G401.6 (cell line): ENCODE results near the gene CBX1.
"Not testable (repeated sequence)": the region's sequence is repeated elsewhere in the genome, so short reads cannot be mapped to it uniquely, and the experiment has no call there.

Experiments
- FAIRE-seq: peaks from 2 replicates; lab custom pipeline; 2012; peaks lifted over from hg19 to GRCh38; lab: Jason Lieb, UNC

CBX1 gene

DNA sequence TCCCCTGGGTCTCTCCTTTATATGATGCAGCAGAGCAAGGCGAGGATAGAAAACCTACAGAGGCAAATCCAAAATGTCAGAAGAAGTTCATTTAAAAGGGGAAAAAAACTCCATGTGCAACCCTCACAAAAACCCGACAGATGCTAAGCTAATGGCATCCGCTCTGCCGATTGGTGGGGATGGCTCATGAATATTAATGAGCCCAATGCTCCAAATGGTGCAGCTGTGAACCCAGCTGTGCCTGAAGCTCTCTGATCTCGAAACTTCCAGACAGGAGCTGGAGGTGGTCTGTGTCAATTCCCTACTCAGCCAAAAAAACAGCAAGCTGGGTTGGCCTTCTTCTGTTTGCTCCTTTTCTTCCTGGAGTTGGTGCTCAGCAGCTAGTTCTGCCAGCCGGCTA is 21.8 kb upstream of the CBX1 start:
- FAIRE-seq: no peak

DNA sequence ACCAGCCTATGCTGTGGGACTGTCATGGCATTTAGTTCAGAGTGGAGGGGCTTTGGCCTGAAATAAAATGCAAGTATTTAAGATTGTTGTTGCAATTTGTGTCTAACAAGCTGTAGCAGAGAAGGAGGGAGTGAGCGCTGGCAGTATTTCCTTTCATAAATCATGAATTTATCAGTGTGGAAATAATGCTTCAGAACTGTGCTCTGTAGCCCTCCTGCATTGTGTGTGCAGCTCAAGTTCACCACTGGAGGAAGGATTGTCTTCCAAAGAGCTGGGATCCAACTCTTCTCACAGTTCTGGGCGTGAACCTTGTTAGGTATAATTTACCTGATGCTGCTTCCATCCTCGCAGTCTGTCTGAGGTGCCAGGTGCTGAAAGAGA is 21.4 kb upstream of the CBX1 start:
- no peak for FAIRE-seq

DNA sequence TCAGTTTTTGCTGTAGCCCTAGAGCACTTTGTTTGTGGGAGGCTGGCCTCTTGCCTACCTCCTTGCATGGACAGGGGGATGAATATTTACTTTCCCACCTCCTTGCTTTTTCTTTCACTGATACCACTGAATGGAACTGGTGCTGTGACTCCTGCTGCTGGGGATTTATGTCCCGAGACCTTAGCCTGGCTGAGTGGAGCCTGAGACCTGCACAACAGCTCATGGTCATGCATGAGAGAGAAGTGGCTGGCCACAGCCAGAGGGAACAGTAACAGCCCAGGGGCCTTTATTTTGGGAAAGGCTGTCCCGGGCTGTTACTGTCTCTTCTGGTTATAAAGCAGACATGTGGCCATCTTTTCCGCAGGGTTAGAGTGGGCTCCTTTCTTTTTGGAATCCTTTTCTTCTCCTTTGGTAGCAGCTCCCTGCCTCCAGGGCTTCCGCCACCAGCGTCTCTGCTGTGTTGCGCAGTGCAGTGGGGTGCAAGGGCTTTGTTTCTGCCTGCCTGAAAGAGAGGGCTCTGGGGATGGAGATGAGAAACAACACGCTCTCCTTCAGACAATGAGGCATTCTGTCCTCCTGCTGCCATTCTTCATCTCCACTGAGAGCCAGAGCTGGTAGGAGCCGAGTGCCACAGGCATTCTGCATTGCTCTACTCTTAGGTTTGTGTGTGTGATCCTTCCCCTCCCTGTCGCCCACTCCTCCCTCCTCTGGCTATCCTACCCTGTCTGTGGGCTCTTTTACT is 20.8 kb upstream of the CBX1 start:
- FAIRE-seq: no peak

DNA sequence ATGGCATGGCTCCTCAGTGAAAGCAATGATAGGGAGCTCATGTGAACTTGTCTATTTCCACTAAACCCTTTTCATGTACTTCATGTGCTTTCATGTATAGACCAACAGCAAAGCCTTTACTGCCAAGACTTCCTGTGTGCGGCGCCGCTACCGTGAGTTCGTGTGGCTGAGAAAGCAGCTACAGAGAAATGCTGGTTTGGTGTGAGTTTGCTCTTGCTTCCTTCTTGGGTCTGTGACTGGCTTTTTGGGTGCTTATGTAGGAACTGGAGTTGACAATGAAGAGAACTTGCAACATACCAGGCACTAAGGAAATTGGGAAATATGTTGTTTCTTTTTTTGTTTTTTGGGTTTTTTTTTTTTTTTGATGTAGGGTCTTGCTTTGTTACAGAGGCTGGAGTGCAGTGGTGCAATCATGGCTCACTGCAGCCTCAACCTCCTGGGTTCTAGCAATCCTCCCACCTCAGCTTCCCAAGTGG is 12.0 kb upstream of the CBX1 start:
- no peak for FAIRE-seq

DNA sequence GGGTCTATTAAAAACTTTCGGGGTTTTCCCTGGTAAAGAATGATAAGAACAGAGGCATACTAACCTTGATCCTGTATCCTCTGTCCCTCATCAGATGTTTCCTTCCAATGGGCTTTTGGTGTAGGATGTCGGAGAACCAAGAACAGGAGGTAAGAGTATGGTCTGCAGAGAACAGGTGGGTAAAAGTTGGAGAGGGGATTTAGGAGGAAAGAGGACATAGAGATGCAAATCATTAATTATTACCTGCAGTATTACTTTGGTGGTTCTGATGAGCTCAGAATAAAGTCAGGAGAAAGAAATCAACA is 10.6 kb upstream of the CBX1 start:
- no peak for FAIRE-seq

DNA sequence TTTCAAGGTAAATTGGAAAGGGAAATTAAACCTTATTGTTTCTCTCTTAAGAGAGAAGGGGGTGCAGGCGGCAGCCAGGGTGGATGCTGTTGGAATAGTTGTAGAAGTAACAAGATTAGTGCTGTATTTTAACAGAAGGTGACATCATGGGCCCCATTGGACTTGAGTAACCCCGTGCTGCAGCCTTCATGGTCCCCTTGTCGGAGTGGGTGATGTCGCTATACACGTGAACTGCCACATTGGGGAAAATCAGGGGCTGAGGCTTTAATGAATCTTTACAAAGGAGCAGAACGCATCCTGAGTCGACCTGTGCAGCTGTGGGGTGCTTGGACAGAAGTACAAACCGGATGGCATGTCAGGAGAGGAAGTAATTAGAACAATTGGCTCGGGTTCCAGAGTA is 9.5 kb upstream of the CBX1 start:
- no peak for FAIRE-seq

DNA sequence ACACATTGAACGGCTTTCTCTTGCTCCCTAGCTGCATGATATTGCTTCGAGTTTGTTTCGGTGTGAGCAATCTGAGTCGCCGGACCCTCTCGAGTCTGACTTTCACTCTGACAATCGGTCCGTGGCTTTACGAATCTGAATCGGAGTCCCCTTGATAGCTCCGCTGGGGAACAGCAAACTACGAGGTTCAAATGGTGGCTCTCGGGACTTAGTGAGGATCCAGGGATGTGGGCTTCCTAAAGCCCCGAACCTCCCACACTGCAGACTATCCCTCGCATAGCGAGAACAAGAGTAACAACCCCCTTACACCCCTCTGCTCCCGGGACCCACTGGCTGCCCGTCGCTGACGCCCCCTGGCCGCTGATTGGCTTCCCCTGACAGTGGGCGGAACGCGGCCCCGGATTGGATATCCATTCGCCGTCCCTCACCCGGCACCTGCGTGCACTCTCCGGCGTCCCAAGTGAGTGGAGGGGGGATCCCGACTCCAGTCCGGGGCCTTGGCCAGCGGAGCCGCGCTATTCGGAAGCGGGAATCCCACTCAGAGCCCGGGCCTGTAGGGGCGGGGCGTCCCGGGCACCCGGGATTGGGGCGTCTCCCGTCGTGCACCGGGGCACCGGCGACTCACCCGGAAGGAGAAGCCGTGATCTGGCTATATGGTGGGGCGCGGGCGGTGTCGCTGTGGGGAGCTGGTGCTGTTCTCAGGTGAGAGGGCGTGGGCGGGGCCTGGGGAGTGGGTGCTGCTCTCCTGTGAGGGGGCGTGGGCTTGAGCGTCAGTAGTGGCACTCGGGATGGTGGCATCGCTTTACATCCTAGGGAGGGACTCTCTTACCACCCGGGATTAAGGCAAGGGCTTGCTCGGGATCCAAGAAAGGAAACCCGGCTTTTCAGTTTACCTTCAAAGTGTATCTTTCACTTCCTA is 6.1 kb upstream of the CBX1 start, which contains the start of gene SNX11:
TSS of gene SNX11 (plus strand) at position 630 of the 919 bp plus-strand sequence. CDS start 4,278 bp downstream, outside the sequence.
- peak; percentile 90 for FAIRE-seq

DNA sequence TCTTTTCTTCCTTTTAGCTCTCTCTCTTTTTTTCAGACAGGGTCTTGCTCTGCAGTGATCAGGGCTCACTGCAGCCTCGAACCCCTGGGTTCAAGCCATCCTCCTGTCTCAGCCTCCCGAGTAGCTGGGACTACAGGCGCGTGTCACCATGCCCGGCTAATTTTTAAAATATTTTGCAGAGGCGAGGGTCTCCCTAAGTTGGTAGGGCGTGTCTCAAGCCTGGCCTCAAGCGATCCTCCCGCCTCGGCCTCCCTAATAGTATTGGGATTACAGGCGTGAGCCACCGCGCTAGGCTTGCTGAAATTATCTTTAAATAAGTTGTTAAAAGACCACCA is 5.5 kb upstream of the CBX1 start:
- FAIRE-seq: no peak

DNA sequence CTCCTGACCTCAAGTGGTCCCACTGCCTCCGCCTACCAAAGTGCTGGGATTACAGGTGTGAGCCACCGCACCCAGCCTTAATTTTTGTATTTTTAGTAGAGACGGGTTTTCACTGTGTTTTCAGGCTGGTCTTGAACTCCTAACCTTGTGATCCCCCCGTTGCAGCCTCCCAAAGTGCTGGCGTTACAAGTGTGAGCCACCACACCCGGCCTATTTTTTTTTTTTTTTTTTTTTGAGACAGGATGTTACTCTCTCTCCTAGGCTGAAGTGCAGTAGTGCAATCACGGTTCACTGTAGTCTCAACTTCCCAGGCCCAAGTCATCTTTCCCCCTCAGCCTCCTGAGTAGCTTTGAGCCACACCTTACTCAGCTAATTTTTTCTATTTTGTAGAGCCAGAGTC is 3.2 kb upstream of the CBX1 start:
- FAIRE-seq: no peak

DNA sequence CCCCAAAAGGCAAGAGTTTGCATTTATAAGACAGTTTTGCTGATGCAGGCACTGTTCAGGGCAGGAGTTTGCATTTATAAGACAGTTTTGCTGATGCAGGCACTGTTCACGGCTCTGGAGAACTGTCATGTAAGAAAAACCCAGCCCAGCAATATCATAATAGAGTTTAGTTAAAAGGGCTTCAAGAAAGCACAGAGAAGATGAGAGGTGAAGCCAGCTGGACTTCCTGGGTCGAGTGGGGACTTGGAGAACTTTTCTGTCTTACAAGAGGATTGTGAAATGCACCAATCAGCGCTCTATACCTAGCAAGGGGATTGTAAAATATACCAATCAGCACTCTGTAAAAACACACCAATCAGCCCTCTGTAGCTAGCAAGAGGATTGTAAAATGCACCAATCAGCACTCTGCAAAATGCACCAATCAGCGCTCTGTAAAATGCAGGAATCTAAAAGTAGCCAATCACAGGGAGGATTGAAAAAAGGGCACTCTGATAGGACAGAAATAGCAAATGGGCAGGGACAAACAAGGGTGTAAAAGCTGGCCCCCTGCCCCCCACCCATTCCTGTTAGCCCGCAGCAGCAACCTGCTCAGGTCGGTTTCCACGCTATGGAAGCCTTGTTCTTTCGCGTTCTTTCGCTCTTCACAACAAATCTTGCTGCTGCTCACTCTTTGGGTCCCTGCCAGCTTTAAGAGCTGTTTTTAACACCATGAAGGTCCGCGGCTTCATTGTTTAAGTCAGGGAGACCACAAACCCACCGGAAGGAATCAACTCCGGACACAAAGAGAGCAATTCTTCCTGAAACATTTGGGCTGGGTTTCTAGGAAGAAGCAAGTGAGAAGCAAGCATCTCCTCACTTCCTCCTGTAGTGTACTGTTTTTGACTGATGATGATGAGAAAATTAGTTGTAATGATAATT is 1.8 kb upstream of the CBX1 start:
- FAIRE-seq: no peak

DNA sequence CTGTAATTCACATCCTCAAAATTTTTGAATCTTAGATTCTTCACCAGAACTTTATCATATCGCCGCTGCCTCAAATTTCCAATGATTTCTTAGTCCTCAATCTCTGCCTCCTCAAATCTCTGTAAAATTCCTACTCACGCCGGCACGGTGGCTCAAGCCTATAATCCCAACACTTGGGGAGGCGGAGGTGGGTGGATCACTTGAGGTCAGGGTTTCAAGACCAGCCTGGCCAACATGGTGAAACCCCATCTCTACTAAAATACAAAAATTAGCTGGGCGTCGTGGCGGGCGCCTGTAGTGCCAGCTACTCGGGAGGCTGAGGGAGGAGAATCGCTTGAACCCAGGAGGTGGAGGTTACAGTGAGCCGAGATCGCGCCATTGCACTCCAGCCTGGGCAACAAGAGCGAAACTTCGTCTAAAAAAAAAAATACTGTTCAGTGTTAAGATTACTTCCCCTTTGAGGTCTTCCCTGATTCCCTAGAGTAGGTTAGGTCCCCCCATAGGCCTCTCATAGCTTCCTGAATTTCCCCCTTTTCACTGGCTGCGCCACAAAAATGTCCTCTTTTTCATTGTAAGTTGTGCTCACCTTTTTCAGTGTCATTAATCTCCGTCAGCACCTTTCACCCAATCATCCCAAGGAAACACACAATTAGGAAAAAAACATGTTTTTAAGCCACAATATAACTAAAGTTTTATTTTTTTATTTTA is 919 bp upstream of the CBX1 start:
- FAIRE-seq: no peak

DNA sequence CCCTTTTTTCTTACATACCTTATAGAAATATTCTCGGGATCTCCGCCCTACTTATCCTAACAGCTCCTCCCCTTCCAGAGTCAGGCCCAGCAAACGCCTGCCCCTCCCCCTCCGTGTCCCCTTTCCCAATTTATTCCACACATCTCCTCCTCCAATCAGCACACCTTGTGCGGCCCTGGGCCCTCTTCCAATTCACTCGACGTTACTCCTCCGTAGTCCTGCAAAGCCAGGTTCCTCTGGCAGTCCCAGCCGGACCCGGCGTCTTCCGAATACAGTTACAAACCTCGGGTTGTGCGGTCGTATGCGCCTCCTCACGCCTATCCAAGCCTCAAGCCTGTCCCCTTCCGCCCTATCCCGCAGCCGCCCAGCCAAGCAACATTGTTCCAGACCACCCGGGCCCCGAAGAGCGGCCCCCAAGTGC is 677 bp downstream of the CBX1 start:
- FAIRE-seq: peak; percentile 67

DNA sequence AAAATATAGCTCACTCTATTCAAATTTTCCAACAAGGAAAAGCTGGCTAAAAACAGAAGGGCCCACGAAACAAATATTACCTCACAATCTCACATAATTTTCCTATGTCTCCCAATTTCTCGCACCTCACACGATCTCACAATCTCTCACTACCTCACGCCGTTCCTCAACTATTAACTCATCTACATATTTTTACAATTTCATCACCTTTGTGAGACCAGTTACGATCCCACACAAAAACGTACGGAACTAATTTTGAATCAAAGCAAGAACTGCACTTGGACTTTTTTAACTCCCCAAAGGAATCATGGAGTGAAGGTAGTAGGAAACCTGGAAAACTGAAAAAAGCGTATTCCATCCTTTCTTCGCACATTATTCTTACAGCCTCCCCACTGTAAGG is 1.1 kb downstream of the CBX1 start:
- no peak for FAIRE-seq

DNA sequence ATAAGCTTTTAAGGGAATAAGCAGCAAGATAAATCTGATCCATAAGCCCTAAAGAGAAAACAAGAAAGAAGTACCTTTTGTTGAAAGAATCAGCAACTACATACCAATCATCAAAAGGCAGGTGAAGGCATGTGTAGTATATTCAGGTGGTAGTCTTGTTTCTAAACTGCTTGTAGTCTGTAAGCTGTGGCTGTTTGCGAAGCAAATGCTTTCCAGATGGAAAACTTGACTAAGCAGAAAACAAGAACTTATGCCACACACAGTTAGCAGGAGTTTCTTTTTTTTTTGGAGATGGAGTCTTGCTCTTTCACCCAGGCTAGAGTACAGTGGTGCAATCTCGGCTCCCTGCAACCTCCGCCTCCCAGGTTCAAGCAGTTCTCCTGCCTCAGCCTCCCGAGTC is 5.7 kb downstream of the CBX1 start:
- FAIRE-seq: no peak

DNA sequence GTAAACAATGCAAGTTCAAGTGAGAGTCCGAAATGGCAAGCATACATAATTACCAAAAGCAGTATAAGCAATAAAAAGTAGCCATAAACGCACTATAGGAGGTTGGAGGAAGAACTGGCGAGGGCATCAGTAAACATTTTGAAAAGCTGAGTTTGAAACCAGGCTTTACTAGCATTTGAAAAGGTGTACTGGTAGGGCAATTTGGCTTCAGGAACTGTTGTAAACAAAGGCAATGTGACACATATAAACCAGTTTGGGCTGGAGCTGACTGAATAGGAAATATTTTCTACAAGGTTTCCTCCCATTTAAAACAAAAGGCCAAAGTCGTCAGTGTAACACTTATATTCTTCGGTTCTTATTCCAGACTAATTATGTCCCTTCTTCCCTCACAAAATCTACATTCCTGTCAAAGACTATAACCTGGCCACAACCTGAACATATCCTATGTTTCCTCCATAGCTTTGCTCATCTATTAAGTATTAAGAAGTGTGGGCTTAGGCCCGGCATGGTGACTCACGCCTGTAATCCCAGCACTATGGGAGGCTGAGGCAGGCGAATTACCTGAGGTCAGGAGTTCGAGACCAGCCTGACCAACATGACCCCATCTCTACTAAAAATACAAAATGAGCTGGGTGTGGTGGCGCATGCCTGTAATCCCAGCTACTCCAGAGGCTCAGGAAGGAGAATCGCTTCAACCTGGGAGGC is 7.8 kb downstream of the CBX1 start:
- FAIRE-seq: no peak

DNA sequence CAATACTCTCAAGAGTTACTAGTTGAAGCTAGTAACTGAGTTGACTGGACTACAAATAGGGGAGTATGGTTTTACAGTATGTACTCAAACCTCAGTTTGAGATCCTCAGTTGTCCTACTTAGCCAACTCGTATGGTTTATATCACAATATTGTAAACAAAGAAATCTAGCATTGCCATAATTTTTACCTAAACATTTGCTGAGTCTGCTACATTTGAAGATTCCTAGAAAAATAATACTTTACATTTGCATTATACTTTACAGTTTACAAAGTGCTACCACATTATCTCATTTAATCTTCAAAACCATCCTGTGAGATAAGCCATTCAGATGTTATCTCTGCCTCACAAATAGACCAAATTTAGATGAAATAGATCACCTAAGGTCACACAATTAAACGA is 16.3 kb downstream of the CBX1 start:
- no peak for FAIRE-seq

DNA sequence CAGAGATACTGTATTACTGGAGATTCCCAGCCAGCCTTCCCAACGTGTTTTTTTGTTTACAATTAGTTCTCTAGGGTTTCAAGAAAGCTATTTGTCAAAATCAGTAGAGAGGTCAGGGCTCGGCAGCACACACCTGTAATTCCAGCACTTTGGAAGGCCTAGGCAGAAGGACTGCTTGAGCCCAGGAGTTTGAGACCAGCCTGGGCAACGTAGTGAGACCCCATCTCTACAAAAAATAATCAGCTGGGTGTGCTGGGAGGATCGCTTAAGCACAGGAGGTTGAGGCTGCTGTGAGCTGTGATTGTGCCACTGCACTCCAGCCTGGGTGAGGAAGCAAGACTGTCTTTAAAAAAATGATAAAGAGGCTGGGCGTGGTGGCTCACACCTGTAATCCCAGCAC is 19.4 kb downstream of the CBX1 start:
- no peak for FAIRE-seq

DNA sequence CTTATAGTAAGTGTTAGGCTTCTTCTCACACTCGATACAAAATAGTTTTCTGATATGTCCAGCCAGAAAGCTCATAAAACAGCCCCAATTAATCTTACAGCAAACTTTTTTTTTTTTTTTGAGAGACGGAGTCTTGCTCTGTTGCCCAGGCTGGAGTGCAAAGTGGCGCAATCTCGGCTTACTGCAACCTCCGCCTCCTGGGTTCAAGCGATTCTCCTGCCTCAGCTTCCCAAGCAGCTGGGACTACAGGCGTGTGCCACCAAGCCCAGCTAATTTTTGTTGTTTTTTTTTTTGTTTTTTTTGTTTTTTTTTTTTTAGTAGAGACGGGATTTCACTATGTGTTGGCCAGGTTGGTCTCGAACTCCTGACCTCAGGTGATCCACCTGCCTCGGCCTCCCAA is 24.1 kb downstream of the CBX1 start:
- FAIRE-seq: not testable (repeated sequence)

DNA sequence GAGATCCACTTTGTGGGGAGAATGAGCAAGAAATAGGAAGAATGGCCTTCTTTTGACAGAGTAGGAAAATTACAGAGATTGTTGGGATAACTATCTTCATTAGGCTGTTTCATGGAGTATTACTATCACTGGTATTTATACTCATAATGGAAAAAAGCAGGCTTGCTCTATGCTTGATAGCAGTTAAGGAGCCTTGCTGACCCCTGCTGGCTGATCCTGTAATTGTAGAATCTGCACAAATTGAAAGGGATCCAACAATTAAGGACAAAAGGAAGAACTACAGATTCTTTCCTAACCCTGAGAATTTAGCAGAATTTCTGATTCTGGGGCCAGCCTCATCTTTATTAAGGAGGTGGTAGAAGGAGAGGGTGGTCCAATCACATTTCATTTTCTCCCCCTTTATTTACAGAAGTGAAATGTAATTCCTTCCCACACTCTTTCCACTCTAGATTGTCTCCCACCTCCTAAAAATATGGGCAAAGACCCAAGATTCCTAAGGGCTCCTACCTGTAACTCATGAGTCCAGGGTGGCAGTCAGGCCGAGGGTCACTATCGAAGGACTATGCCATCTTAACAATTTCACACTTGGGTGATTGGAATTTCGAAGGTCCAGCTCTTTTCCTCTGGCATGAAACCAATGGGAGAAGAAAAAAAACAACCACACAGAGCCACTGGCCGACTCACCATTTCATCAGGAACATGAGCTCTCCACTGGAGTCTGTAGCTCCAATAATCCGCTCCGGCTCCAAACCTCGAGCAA is 26.8 kb downstream of the CBX1 start:
- peak; percentile 82 for FAIRE-seq

DNA sequence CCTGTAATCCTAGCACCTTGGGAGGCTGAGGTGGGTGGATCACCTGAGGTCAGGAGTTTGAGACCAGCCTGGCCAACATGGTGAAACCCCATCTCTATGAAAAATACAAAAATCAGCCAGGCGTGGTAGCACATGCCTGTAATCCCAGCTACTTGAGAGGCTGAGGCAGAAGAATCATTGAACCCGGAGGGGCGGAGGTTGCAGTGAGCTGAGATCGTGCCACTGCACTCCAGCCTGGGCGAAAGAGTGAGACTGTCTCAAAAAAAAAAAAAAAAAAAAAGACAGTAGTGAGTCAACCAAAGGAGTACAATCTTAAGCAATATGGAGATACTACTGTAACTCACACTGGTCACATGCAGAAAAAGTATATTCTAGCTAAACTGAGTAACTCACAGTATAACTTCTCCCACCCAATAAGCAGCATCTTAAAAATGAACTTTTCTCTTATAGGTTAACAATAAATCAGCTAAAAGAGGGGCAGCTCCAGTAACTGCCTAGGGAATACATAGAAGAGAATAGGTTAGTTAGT is 27.6 kb downstream of the CBX1 start:
- FAIRE-seq: not testable (repeated sequence)
